Activated CD4-positive, alpha-beta T cell treated with anti-CD3 and anti-CD28 coated beads, Interleukin-2, amount 50 U/mL, for 48 hours (primary cell): Measurements from ENCODE around the gene CPED1.
"Not testable (repeated sequence)": the region's sequence is repeated elsewhere in the genome, so short reads cannot be mapped to it uniquely, and the experiment has no call there.

Experiments
- DNase-seq, 2 experiments: peaks; one replicate each; pipeline ENCODE4 v3.0.0-alpha.2; 2020

Gene CPED1

DNA sequence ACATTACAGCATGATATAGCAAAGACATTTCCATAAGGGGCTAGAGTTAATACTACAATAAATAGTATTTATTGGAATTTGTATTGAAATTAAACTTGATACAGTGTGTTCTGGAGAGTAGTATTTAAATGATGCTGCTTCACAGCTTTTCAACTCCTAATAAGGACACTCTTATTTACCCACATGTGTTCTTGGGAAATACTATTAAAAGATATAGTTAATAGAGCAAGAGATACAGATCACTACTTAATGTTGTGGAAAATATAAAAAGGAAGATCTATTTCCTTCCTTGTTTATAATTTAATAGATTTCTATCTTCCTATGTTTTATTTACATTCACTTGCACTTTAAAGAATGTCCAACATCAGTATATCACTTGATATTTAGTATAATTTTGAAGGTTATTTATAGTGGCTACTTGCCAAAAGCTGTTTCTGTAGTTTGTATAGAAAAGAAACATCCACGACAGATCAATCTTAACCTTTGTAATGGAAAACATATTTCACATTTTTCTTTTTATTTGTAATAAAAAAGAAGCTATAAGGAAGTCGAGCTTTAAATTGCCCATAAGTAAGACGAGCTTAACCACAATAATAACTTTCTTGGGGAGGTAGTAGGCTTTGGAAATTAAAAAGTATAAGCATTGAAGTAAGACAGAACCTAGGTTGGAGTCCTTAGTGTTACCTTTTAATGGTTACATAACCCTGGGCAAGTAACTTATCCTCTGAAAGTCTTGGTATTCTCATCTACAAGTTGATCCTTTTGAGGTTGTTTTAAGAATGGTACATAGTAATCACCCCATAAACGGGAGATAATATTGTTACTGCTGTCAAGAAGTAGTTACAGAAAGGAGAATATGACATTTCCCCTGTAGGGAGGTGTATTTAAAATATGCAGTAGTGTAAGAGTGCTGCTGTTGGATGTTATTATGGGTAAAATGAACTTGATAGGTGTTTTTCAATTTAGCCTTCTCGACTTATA, 32.8 kb downstream of the CPED1 start:
- no peak for DNase-seq

DNA sequence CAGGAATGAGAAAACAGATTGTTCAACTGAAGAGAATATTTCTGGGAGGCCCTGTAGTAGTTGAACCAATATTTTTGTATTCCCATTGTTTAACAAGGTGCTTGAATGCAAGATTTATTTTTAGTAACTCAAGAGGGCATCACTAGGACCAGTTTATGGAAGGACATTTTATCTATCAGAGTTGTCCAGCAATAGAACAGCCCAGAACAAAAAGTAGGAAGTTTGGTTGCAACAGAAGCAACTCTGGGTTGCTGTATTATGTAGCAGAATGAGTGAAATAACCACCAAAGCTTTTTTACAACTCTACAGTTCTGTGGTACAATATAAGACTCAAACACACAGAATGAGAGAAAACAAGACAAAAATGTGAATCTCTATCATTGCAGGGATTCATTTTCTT, 34.7 kb downstream of the CPED1 start:
- DNase-seq: no peak

DNA sequence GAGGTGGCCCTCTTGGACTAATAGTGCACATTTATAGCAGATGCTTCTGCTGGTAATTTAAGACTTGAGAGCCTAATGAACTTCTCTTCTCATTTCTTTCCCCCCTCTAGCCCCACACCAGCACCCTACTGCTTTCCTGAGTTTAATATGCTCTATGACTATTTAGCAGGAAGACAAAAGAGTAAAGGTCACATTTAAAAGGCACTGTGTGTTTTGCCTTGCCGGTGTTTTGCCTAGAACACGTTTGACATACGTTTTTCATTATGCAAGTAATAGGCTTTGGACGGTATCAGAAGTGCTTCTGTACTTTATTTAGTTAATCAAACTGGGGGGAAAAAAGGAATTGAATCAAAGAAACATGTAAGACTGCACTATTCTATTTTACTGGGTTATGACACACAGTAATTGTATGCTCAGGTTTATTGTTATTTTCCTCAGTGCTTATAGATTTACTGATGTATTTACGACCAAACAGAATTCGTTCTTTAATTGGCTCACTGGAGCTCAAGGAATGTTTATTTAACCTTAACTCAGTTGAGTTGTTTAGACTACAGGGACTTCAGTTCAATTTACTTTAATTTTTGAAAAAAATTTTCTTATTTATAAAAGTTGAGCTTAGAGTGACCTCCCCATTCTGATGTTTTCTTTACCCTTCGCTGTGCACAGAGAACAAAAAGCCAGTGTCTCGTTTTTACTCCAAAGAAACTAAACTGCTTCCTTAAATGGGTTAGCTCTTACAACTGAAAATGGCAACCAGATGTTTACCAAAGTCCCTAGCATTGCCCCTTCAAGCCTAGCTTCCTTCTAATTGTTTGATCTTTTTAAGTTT, 35.4 kb downstream of the CPED1 start:
- no peak for DNase-seq

DNA sequence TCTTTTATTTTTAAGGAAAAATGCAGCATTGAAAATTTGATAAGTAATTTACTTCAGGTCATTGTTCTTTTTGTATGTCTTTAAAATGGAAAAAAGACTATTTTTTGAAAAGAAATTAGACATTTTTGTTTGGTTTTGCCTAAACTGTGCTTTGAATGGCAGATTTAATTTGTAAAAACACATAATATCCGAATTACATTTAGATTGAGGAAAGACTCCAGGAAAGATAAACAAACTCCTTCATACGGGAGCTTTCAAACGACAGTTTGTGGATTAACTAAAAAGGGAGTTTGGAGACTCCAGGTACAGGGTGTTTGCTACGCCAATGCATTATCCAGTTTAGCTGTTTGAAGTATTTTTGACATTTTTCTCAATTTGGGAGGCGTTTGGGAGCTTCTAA, 36.1 kb downstream of the CPED1 start:
- no peak for DNase-seq

DNA sequence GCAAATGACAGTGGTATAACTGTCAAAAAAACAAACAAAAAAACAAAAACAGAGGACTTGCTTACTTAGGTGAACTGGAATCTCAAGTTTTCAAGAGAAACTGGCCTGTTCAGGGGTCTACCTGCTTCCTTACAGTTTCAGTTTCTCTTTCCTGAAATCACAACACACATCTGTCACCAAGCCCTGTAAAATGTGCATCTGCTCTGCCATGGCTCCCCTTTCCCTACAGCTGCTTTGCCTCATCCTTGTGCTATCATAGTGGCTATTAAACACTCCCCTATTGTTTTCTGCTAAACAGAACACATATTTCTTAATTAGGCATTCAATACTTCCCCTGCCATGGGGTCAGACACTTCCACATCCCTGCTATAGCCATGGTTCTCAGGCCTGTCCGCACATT, 37.6 kb downstream of the CPED1 start:
- DNase-seq: no peak

DNA sequence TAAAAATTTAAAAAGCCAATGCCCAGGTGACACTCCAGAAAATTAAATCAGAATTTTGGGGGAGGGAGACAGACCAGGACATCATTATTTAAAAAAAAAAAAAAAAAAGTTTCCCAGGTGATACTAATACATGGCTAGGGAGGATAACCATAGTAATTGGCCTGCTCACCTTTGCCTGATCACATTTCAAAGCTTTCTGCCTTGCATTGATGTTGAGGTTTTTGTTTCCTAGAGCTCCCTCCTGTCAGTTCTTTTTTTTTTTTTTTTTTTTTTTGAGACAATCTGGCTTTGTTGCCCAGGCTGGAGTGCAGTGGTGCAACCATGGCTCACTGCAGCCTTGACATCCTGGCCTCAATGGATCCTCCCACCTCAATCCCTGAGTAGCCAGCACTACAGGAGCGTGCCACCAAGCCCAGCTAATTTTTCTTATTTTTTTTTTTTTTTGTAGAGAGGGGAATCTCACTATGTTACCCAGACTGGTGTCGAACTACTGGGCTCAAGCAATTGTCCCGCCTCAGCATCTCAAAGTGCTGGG, 38.1 kb downstream of the CPED1 start:
- DNase-seq: no peak

DNA sequence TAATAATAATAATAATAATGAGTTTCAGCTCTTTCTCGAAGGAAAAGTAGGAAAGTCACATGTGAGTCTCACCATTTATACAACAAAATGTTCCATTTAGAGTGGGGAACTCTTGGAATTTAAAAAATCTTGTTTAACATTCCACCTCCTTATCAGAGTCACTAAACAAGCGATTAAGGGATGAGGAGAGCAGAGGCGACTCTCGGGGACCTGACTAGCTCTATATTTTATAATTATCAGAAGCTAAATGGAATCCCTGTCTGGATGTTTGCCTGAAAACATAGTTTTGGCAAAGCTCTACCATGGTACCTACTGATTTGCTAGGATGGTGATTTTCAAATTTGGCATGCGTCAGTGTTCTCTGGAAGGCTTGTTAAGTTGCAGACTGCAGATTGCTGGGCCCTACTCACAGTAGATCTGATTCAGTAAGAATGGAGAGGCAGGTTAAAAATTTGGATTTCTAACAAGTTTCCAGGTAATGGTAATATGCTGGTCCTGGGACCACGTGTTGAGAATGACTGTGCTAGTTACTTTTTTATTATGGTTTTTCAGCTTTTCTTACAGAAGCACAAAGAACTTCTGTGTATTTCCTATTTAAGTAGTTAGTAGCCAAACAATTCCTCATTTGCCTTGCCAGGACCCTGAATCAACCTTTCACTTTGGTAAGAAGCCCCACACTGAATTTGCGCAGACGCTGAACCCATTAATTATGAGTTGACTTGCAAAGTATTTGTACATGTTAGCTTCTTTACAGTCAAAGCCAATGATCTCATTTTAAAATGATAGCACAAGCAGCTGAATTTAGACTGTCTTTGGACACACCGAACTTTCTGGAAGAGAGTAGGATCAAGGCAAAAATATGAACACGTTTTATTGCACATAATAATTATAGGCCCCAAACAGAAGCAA, 39.5 kb downstream of the CPED1 start:
- DNase-seq: no peak

DNA sequence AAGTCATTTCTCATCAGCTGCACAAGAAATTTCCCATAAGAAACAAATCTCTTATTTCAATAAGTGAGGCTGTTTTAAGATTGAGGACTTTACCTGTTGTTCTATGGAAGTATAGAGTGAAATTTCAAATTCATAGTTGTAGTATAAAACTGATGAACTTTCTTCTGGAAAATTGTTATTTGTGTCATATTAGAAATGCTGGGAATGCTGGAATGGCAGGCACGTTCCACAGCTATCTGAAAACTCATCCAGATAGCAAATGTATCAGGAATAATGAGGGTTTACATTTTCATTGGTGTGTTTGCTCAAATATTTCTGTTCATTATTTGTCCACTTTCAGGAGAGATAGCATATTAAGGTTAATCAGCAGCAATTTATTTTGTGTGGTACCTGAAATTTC, 40.8 kb downstream of the CPED1 start:
- DNase-seq: no peak

DNA sequence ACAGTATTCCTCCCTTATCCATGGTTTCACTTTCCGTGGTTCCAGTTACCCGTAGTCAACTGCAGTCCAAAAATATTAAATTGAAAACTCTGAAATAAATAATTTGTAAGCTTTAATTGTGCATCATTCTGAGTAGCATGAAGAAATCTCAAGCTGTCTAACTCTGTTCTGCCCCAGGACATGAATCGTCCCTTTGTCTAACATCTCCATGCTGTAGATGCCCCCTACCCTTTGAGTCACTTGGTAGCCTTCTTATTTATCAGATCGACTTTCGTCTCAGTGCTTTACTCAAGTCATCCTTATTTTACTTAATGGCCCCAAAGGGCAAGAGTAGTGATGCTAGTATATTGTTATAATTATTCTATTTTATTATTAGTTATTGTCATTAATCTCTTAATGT, 41.8 kb downstream of the CPED1 start:
- DNase-seq: no peak

DNA sequence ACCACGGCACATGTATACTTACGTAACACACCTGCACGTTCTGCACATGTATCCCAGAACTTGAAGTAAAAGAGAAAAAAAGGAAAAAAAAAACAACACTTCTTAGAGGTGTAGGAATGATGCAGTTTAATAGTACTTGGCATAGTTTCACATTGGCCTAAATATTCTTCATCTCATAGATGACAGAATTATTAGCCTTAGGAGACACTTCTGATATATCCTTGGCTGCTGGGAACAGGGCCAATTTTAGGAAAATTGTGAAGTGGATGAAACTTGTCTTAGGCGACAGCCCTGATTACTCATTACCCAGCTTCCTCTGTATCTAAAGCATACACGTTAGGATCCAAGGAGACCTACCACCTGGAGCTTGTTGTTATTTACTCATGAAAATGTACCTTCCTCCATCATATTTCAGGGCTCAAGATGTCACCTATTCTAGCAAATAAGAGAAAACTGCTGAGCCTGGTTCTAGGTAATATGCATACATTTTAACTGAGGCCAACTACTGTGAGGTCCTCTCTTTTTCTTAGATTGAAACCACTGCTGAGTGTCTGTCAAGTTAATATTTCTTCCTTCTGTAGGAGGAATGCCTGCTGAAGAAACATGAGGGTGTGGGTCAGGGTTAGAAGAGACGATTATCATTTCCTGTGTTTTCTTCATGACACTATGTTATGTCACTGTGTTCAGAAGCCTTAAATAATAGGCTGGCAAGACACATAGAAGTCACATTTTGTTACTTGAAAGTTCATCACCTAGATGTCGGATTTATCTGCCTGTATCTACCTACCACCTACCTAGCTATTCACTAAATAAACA, 44.3 kb downstream of the CPED1 start:
- DNase-seq: no peak

DNA sequence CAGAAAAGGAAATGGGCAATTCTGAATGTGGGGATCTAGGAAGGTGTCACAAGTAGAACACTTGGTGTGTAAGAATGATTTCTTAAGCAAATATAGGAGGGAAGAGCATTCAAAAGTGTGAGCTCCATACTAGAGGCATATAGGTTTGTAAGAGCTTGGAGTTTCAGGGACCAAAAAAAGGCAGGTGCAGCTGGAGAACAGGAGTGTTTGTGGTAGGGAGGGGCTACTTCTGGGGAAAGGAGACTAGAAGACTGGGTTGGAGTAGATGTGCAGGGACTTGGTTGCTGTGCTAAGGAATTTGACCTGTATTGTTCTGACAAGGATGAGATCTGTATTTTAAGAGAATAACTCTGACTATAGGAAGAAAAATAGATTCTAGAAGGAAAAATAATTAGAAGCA, 46.4 kb downstream of the CPED1 start:
- DNase-seq: no peak

DNA sequence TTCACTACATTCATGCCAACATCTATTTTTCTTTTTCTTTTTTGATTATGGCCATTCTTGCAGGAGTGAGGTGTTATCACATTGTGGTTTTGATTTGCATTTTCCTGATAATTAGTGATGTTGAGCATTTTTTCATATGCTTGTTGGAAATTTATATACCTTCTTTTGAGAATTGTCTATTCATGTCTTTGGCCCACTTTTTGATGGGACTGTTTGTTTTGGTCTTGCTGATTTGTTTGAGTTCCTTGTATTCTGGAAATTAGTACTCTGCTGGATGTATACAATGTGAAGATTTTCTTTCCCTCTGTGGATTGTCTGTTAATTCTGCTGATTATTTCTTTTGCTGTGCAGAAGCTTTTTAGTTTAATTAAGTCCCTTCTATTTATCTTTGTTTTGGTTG, 48.3 kb downstream of the CPED1 start:
- DNase-seq: not testable (repeated sequence)

DNA sequence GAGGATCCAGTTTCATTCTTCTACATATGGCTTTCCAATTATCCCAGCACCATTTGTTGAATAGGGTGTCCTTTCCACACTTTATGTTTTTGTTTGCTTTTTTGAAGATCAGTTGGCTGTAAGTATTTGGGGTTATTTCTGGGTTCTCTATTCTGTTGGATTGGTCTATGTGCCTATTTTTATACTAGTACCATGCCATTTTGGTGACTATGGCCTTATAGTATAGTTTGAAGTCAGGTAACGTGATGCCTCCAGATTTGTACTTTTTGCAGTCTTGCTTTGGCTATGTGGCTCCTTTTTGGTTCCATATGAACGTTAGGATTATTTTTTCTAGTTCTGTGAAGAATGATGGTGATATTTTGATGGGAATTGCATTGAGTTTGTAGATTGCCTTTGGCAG, 48.8 kb downstream of the CPED1 start:
- not testable (repeated sequence) for DNase-seq

DNA sequence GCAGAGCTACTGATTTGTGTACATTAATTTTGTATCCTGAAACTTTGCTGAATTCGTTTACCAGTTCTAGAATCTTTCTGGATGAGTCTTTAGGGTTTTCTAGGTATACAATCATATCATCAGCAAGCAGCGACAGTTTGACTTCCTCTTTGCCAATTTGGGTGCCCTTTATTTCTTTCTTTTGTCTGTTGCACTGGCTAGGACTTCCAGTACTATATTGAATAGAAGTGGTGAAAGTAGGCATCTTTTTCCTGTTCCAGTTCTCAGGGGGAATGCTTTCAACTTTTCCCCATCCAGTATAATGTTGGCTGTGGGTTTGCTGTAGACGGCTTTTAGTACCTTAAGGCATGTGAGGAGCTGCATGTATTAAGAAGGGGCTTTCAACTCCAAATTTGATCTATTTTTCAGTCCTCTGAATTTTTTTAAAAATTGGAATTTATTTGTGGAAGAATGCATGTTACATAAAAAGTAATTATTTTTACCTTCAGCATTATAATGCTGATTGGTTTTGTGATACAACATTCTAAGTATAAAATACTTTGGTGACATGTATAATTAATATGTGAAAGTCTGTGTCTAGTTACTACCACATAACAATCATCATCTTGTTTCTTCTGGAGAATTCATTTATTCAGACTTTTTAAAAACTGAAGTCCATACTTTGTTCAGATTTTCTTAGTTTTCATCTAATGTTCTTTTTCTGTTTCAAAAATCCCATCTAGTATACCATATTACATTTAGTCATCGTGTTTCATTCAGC, 49.6 kb downstream of the CPED1 start:
- no peak for DNase-seq

DNA sequence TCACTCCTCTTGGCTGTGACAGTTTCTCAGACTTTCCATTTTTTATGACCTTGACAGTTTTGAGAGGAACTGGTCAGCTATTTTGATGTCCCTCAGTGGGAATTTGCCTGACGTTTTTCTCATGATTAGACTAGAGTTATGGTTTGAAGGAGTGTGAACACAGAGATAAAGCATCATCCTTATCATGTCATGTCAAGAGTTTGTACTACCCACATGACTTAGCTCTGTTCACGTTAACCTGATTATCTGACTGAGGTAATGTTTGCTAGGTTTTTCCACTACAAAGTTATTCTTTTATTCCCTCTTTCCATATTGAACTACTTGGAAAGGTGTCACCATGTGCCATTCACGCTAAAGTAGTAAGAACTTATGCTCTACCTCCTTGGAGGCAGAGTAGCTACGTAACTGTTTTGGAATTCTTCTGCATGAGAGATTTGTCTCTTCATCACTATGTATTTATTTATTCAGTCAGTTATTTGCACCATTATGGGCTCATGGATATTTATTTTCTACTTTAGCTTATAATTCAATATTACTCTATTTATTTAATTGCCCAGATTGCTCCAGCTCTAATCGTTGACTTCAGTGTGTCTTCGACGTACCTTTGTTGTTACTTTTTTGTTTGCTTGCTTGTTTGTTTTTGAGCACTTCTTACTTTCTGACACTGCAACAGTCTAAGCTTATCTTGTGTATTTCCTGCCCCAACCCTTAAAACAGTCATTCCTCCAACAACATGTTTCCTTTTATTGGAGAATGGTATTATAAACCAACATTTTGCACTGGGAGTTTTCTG, 50.4 kb downstream of the CPED1 start:
- DNase-seq: no peak

DNA sequence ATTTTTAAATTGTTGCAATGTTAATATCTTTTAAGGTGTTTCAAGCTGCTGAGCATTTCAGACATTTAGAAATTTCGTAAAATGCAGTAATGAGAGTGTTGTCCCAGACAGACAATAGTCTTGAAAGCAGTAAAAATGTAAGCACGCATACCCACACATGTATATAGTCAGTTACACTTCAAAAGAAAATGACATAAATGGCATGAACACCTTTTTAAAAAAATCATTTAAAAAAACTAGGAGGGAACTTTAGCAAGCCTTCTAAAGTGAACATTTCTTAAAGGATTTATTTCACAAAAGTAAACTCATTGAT, 51.0 kb downstream of the CPED1 start:
- no peak for DNase-seq

DNA sequence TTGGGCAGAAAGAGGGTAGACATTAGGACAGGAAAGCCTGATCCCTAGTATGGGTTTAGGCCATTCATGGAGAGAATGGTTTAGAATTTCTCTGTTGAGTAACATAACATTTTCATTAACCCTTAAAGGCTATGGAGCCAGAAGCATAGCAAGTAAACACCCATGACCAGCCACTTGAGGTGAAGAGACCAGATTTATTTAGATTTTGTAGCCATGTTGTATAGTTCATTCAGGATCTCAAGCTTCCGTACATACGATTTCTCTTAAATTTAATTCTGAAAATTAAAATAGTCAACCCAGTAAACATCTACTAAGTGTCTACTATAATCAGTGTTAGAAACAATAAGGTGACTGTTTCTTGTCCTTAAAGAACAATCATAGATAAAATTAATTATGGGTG, 51.5 kb downstream of the CPED1 start:
- no peak for DNase-seq

DNA sequence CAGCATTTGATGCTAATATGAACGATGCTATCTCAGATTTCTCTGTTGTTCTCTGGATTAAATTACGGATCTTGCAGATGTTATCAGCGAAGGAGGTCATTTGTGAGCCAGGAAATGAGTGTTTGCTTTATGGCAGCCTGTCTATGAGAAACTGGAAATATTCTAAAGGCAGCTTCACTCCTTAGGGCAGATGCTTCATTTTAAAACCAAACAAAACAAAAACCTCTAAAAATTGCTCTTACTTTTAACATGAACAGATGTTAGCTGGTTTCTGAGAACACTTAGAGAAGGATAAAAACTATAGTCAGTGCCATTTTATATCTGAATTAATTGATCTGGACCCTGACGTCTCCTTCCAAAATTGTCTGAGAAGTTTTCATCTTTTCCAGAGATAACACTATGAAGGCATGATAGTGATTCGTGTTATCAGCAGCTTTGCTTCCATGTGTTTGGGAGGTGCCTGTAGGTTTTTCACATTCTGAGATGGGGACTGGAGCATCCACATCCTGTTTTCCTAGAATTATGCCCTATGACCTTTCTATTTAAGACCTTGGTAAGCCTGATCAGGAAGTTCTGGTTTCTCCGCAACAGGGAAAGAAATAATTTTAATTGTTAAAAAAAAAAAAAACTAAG, 53.1 kb downstream of the CPED1 start:
- DNase-seq: no peak

DNA sequence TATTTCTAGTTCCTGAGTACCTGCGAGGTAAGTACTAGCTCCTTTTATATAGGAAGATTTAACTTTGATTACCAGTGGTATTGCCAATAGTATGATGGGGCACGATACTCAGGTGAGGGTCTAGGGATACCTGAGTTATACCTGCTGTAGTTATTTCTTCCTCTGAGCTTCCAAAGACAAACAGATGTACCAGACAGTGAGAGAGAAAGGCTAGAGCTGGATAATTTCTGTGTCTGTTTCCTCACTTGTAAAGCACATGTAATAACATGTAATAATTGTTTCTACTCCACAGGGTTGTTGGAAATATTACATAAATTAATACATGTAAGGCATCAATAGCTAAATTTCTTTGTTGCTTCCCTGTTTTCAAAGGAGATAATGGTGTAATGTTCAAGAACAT, 53.7 kb downstream of the CPED1 start:
- no peak for DNase-seq

DNA sequence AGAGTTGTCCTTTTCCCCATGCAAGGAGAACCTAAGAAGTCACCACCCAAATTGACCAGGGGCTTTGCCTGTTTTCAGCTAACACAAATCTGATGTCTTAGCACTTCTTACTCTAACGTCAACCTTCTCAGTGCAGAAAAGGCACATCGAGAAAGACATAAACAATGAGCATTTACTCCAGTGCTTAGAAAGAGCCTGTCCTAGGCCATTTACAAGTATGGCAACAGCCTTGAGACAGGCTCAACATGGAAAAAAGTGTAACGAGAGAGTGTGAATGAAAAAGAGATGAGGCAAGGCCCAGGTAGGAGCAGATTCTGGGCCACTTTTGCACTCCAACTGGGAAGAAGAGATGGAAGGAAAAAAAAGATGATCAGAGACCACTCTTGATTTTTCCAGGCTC, 54.4 kb downstream of the CPED1 start:
- no peak for DNase-seq
